K562 (cell line): Measurements from ENCODE around the gene MFAP5. TPM values are rescaled to one million over a fixed set of nuclear protein-coding genes. Genes with fewer than 3 reads are reported as not detected.

ENCODE experiments used
- ATAC-seq: fragments of 200-7000 bp; cut with Tn5 transposase; 3 replicates; pipeline ENCODE4 v1.9.1; 2020; ENCODE audit warnings: moderate library complexity
- BruUV-seq: library from RNA; stranded (reverse); fragments of 400-500 nt; replicated peaks from 2 replicates; lab custom pipeline; 2021; lab: Mats Ljungman, UMichigan
- CTCF ChIA-PET: fragments of 300-600 bp; formaldehyde crosslinking; extraction: SDS; loops from one replicate; lab custom pipeline; 2021; ENCODE audit warnings: low intra/inter-chr PET ratio; lab: Yijun Ruan, JAX
- POLR2A ChIA-PET: fragments of 300-600, 350-650 bp; sonication (Branson Sonifier 250); formaldehyde crosslinking; extraction: SDS; loops from one replicate; lab custom pipeline; 2021; ENCODE audit warnings: antibody characterized with exemption, inconsistent platforms; lab: Yijun Ruan, JAX
- DNase-seq, 4 experiments: peaks; one replicate each; pipeline versions ENCODE4 v3.0.0 to v3.0.0-alpha.2; 2011 to 2018; ENCODE audit warnings: low spot score in 3 of 4, mixed read lengths in 3 of 4; ENCODE audit errors: extremely low read depth in 1 of 4
- FAIRE-seq: peaks from 2 replicates; lab custom pipeline; 2011; peaks lifted over from hg19 to GRCh38; lab: Jason Lieb, UNC
- H2AFZ ChIP-seq: 2 replicates; pipeline ENCODE4 v1.6.0; 2011; ENCODE audit warnings: low read depth, low read length, control low read depth, inconsistent platforms
- H3K27ac ChIP-seq: fragments of 200-600 bp; 3 replicates; pipeline ENCODE4 v1.8.0; 2011; ENCODE audit warnings: low read depth, mild to moderate bottlenecking, control low read depth, inconsistent platforms, low read length, moderate library complexity, mixed read lengths; ENCODE audit errors: extremely low read depth
- H3K27me3 ChIP-seq, 2 experiments: fragments of 300-600 bp in 1 of 2; 2 replicates in 1 of 2; 3 replicates in 1 of 2; pipeline versions ENCODE4 v1.6.0 to v1.8.0; 2011; ENCODE audit warnings: inconsistent platforms in 2 of 2, low read length in 2 of 2, mild to moderate bottlenecking in 1 of 2, mixed read lengths in 1 of 2, moderate library complexity in 1 of 2; ENCODE audit not compliant: control insufficient read depth in 2 of 2, insufficient read depth in 2 of 2
- H3K36me3 ChIP-seq: fragments of 300-600 bp; 3 replicates; pipeline ENCODE4 v1.8.0; 2011; ENCODE audit warnings: mild to moderate bottlenecking, low read length, inconsistent platforms; ENCODE audit not compliant: control insufficient read depth, insufficient read depth
- H3K4me1 ChIP-seq, 2 experiments: fragments of 200-600 bp in 1 of 2; replicated peaks in 1 of 2; 2 replicates in 1 of 2; 3 replicates in 1 of 2; pipeline versions ENCODE4 v1.5.1 to v1.8.0; 2011; ENCODE audit warnings: inconsistent platforms in 2 of 2, low read length in 2 of 2, mild to moderate bottlenecking in 1 of 2, mixed read lengths in 1 of 2, moderate library complexity in 1 of 2; ENCODE audit not compliant: control insufficient read depth in 2 of 2, insufficient read depth in 2 of 2
- H3K4me2 ChIP-seq: 2 replicates; pipeline ENCODE4 v1.6.1; 2011; ENCODE audit warnings: low read length, control low read depth, inconsistent platforms, mixed read lengths; ENCODE audit not compliant: insufficient read depth
- H3K4me3 ChIP-seq: fragments of 200-600 bp; sonication (generic), shearing (Covaris generic); 2 replicates; pipeline ENCODE4 v1.5.1; 2016; ENCODE audit warnings: control low read depth, inconsistent platforms
- H3K79me2 ChIP-seq: fragments of 200-600 bp; 3 replicates; pipeline ENCODE4 v1.8.0; 2011; ENCODE audit warnings: low read length, inconsistent platforms; ENCODE audit not compliant: control insufficient read depth, insufficient read depth
- H3K9ac ChIP-seq, 2 experiments: 2 replicates each; pipeline versions ENCODE4 v1.6.0 to v1.6.1; 2011; ENCODE audit warnings: low read depth in 2 of 2, low read length in 2 of 2, control low read depth in 1 of 2, inconsistent platforms in 1 of 2, mild to moderate bottlenecking in 1 of 2, mixed read lengths in 1 of 2; ENCODE audit not compliant: insufficient read depth in 1 of 2
- H3K9me1 ChIP-seq: one replicate; pipeline ENCODE4 v1.6.0; 2011; ENCODE audit warnings: inconsistent platforms, mild to moderate bottlenecking, low read length, moderate library complexity; ENCODE audit not compliant: control insufficient read depth, insufficient read depth
- H3K9me3 ChIP-seq: replicated peaks from 2 replicates; pipeline ENCODE4 v1.5.1; 2011; ENCODE audit warnings: low read depth, low read length, inconsistent platforms; ENCODE audit not compliant: control insufficient read depth, insufficient read depth
- H4K20me1 ChIP-seq: replicated peaks from 2 replicates; pipeline ENCODE4 v1.6.1; 2011; ENCODE audit warnings: low read length, inconsistent platforms, mixed read lengths; ENCODE audit not compliant: control insufficient read depth, insufficient read depth
- DPF2 ChIP-seq: fragments of 450-650 bp; IDR thresholded peaks from 2 replicates; pipeline ENCODE4 v1.6.1; 2016
- FOXA3 ChIP-seq, 2 experiments: fragments of 450-650 bp in 1 of 2; sonication (generic) in 1 of 2; formaldehyde crosslinking; IDR thresholded peaks in 1 of 2; conservative IDR thresholded peaks in 1 of 2; 2 replicates each; pipeline versions ENCODE4 v1.4.0 to v1.8.0; 2020 to 2022; ENCODE audit warnings: mild to moderate bottlenecking in 2 of 2, missing genetic modification reagents in 1 of 2
- GTF2E2 ChIP-seq: fragments of 200-800 bp; sonication (Bioruptor generic); IDR thresholded peaks from 2 replicates; pipeline ENCODE4 v1.6.1; 2016; ENCODE audit warnings: missing genetic modification characterization, missing compliant biosample characterization
- IRF2 ChIP-seq: sonication (generic); formaldehyde crosslinking; IDR thresholded peaks from 2 replicates; pipeline ENCODE4 v1.8.1; 2022; ENCODE audit warnings: mild to moderate bottlenecking, missing genetic modification reagents
- MAZ ChIP-seq, 2 experiments: fragments of 450-650 bp in 1 of 2; sonication (generic) in 1 of 2; formaldehyde crosslinking; IDR thresholded peaks in 1 of 2; conservative IDR thresholded peaks in 1 of 2; 2 replicates each; pipeline versions ENCODE4 v1.4.0 to v1.5.0; 2020; ENCODE audit warnings: mild to moderate bottlenecking in 1 of 2, missing genetic modification reagents in 1 of 2
- MCM5 ChIP-seq: fragments of 450-650 bp; IDR thresholded peaks from 2 replicates; pipeline ENCODE4 v1.6.1; 2016; ENCODE audit warnings: low read depth
- RBM39 ChIP-seq: fragments of 200-400 bp; formaldehyde crosslinking; optimal IDR thresholded peaks from 2 replicates; pipeline ENCODE3; 2018; ENCODE audit warnings: low read depth, low read length
- RCOR1 ChIP-seq, 2 experiments: IDR thresholded peaks; 2 replicates each; pipeline ENCODE4 v1.6.1; 2012; ENCODE audit warnings: low read depth in 2 of 2, low read length in 2 of 2, borderline replicate concordance in 1 of 2, improper control_type of control experiment in 1 of 2
- THRB ChIP-seq: fragments of 450-650 bp; formaldehyde crosslinking; conservative IDR thresholded peaks from 2 replicates; pipeline ENCODE4 v1.4.0; 2022; ENCODE audit warnings: mild to moderate bottlenecking, missing genetic modification characterization
- ZNF121 ChIP-seq: sonication (generic); formaldehyde crosslinking; conservative IDR thresholded peaks from 2 replicates; pipeline ENCODE4 v1.8.0; 2022; ENCODE audit warnings: missing genetic modification reagents
- ZNF224 ChIP-seq: sonication (generic); formaldehyde crosslinking; IDR thresholded peaks from 2 replicates; pipeline ENCODE4 v1.8.0; 2022; ENCODE audit warnings: mild to moderate bottlenecking, missing genetic modification reagents
- ZNF3 ChIP-seq: fragments of 250-450 bp; sonication (Bioruptor Pico); IDR thresholded peaks from 2 replicates; pipeline ENCODE4 v1.5.0; 2021; ENCODE audit warnings: mild to moderate bottlenecking, moderate library complexity
- ZNF408 ChIP-seq: fragments of 250-450 bp; sonication (Bioruptor Pico); IDR thresholded peaks from 2 replicates; pipeline ENCODE4 v1.4.0; 2020; ENCODE audit warnings: low read depth, mild to moderate bottlenecking, moderate library complexity
- ZNF655 ChIP-seq: fragments of 250-450 bp; sonication (Bioruptor Pico); IDR thresholded peaks from 2 replicates; pipeline ENCODE4 v1.5.0; 2021
- WGBS: fragments of 100-300 bp; shearing (Covaris generic); methylation state at CpG from one replicate; pipeline ENCODE4 v1.1.6; 2016; ENCODE audit warnings: low coverage, mixed read lengths; ENCODE audit not compliant: insufficient coverage; ENCODE audit errors: missing lambda C conversion rate; 5-methylcytosine and 5-hydroxymethylcytosine counted together
- in situ Hi-C: fragments of 300-500 bp; cut with MboI; formaldehyde crosslinking; loops from 4 replicates; pipeline ENCODE4 v1.15.0; 2018; ENCODE audit warnings: inconsistent platforms, mixed read lengths
- intact Hi-C: fragments of 100-400 bp; cut with micrococcal nuclease; formaldehyde crosslinking; loops from 2 replicates; pipeline ENCODE4 v1.14.2; 2022
- polyA plus RNA-seq, 8 experiments: library from polyadenylated mRNA; depleted of rRNA in 4 of 8; stranded (reverse) in 5 of 8; unstranded in 3 of 8; fragments of >200 nt; fragmentation: Nextera tagmentation in 2 of 8; fragmentation: Illumina TruSeq in 1 of 8; extraction: Ambion mirVana in 2 of 8; extraction: Trizol in 1 of 8; gene quantifications; 2 replicates each; pipeline versions ENCODE4 v1.2.1 to v1.2.3, GENCODE V29; 2011 to 2014; ENCODE audit warnings: inconsistent platforms in 1 of 8, missing spikeins in 1 of 8
- total RNA-seq, 7 experiments: library from RNA; depleted of rRNA in 6 of 7; stranded (reverse); fragments of >200 nt in 6 of 7; fragmentation: Illumina TruSeq in 2 of 7; extraction: Trizol in 2 of 7; gene quantifications; 2 replicates each; pipeline versions ENCODE4 v1.2.1 to v1.2.3, GENCODE V29; 2011 to 2021; ENCODE audit warnings: low replicate concordance in 1 of 7
- TF ChIP-seq, protein P1 (sequence below), 2 experiments: IDR thresholded peaks in 1 of 2; conservative IDR thresholded peaks in 1 of 2; 2 replicates each; pipeline ENCODE4 v1.6.1; 2016; ENCODE audit warnings: low read depth in 2 of 2, mild to moderate bottlenecking in 1 of 2, missing compliant biosample characterization in 1 of 2, missing genetic modification characterization in 1 of 2, moderate library complexity in 1 of 2

Gene MFAP5
- total and polyA plus RNA-seq, 9 of the 15 experiments (the other 6 are each of a cell fraction or from before 2014, with no cell fraction given): not detected

DNA sequence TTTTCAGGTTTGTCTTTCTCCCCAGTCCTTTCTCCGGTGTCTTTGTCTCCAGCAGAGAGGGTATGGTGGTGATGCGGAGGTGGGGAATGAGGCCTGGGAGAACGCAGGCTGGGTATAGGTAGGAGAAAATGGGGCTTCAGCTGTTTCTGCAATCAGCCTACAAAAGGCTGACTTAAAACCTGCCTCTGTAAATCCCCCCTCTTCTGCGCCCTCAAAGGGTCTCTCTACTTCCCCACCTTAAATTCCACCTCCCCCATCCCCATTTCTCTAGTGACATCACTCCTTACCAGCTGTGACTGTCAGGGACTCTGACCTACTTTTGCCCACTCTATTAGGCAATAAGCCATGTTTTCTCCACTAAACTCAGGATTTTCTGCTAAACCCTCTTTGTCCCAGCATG lies 27.1 kb upstream of the MFAP5 start (continued):
- no peak for TF ChIP-seq IRF2

DNA sequence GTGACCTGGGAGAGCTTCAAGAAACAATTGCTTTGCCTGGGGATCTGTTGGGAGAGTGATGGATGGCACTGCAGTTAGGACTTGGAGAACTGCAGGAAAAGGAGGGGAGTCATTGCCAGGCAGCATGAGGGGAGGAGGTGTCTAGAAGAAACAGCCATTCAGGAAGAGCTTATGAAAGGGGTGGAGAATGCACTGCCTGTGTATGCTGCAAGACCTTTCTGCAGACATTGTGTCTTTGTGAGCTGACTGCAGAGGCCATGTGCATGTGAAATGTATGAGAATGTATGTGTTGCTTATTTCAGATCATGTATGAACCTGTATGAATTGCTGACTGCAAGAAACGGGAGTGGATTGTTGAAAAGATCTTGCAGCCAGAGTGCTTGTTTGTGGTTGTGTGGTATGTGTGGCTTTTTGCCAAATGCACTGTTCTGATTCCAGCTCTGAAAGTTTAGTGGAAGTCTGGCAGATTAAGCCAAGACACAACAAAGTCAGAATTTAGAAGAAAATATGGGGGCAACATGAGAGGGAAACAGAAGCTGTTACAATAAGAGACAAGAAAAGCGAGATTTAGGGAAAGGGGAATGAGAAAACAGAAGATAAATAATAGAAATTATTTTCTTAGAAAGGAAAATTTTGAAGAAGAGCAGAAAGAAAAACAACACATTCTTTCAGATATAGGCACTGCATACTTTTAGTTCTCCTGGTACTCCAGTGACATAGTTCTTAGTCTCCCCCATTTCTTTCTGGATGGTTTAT lies 25.4 kb upstream of the MFAP5 start:
- intact Hi-C loops (no loop called here), in situ Hi-C loops (no loop called here)
- DNase-seq: peak in 1 of 4 experiments; percentile 25
- FAIRE-seq: no peak
- WGBS: 9% methylated on average over 2 of the region's 2 CpGs
- no peak overlapping the region for H2AFZ ChIP-seq
- peaks cover 0 to 10% of the 10 kb centered on the region in 2 experiments; a peak in 3 of 5 replicates for H3K4me1 ChIP-seq
- no TSS peak for BruUV-seq
- ChIA-PET CTCF (no interaction called here), POLR2A (interaction anchor here (0.5 kb wide), 1 partner anchor 1063 kb away, joined by 3 read pairs; no protein-coding TSS in a partner anchor)
- H3K27me3 ChIP-seq: no peaks in the 10 kb centered on the region
- ATAC-seq: peak; percentile 51
- no peaks in the 10 kb centered on the region for H3K36me3 ChIP-seq
- no peaks in the 10 kb centered on the region for H4K20me1 ChIP-seq
- no peak overlapping the region for H3K4me2 ChIP-seq
- H3K79me2 ChIP-seq: no peaks in the 10 kb centered on the region
- no peaks in the 10 kb centered on the region for H3K9me3 ChIP-seq
- no peak overlapping the region for H3K4me3 ChIP-seq
- no peak overlapping the region for H3K9ac ChIP-seq
- H3K9me1 ChIP-seq: no peaks in the 10 kb centered on the region
- no peak overlapping the region for H3K27ac ChIP-seq
- TF ChIP-seq ZNF121 (CRISPR knock-in tag): no peak
- TF ChIP-seq MCM5: no peak
- no peak for TF ChIP-seq GTF2E2
- TF ChIP-seq, protein P1, sequence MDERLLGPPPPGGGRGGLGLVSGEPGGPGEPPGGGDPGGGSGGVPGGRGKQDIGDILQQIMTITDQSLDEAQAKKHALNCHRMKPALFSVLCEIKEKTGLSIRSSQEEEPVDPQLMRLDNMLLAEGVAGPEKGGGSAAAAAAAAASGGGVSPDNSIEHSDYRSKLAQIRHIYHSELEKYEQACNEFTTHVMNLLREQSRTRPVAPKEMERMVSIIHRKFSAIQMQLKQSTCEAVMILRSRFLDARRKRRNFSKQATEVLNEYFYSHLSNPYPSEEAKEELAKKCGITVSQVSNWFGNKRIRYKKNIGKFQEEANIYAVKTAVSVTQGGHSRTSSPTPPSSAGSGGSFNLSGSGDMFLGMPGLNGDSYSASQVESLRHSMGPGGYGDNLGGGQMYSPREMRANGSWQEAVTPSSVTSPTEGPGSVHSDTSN (CRISPR knock-in tag; IDR thresholded peaks at IDR 0.05; ENCODE audit: low read depth): no peak
- TF ChIP-seq, protein P1 (tag; conservative IDR thresholded peaks at IDR 0.05; ENCODE audit: low read depth): no peak
- no peak for TF ChIP-seq MAZ (CRISPR knock-in tag; conservative IDR thresholded peaks at IDR 0.05 in 1 of 2, IDR thresholded peaks at IDR 0.05 in 1 of 2)
- no peak for TF ChIP-seq ZNF3 (CRISPR knock-in tag)
- no peak for TF ChIP-seq ZNF224 (CRISPR knock-in tag)
- TF ChIP-seq ZNF408 (CRISPR knock-in tag): no peak
- TF ChIP-seq ZNF655 (CRISPR knock-in tag): no peak
- no peak for TF ChIP-seq DPF2
- no peak for TF ChIP-seq RBM39
- no peak for TF ChIP-seq THRB (CRISPR knock-in tag)
- TF ChIP-seq FOXA3 (CRISPR knock-in tag; conservative IDR thresholded peaks at IDR 0.05 in 1 of 2, IDR thresholded peaks at IDR 0.05 in 1 of 2): no peak
- TF ChIP-seq RCOR1 (IDR thresholded peaks at IDR 0.05; ENCODE audit: borderline replicate concordance in 1 of 2, low read depth in 2 of 2, low read length in 2 of 2): peak in 1 of 2 experiments; percentile 57; a peak in 1 of 4 replicates
